LHCN-M2 (cell line): Measurements from ENCODE around the gene HDLBP. TPM values are rescaled to one million over a fixed set of nuclear protein-coding genes. Genes with fewer than 3 reads are reported as not detected.
"Not testable (repeated sequence)": the region's sequence is repeated elsewhere in the genome, so short reads cannot be mapped to it uniquely, and the experiment has no call there.

Experiments
- DNase-seq: peaks from one replicate; pipeline ENCODE4 v3.0.0-alpha.2; 2012; ENCODE audit warnings: low read depth
- total RNA-seq: library from RNA; depleted of rRNA; stranded (reverse); fragments of >200 nt; gene quantifications from 2 replicates; pipeline ENCODE4 v1.2.3, GENCODE V29; 2014

HDLBP gene
- total RNA-seq, 1 experiment from 2014 or later, result 516 TPM

DNA sequence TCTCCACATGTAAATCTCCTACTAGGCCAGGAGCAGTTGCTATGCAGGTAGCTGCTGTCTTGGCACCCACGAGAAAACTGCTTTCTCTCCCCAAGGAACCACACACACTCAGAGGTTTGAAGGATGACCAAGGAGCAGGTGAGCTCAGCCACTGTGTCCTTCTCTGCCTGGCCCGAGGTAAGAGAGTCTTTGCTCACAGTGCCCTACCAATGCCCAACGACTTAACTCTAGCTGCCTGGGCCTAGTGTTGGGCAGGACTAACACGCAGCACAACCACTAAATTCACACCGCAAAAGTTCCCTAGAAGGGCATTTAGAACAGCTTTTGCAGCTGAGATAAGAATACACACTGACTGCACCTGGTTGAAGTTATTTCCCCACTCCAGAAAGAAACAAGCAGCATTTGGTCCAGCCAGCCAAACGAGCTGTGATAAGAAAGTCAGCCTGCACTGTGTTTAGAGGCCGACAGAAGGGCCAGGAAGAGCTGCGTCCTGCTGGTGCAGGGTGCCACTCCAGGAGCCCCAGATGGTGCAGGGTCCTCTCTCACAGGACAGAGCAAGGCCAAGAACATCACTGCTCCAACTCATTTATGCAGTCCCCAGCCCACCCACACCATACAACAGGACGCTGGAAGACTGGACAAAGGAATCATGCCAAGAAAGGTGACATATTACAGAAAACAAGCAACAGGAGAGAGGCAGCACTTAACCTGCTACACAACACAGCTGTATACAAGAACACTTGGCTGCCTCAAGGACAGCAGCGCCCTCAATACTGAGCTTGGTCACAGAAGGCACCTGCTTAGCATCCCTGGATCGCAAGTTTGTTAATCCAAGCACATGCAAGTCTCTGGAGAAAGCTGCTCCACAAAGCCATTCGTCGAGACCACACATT lies 12.5 kb downstream of the HDLBP start:
- no peak for DNase-seq

- DNase-seq, result no peak
Measured at GRCh38 chr2:241302083-241302482, 13.4 kb downstream of the HDLBP start.

DNA sequence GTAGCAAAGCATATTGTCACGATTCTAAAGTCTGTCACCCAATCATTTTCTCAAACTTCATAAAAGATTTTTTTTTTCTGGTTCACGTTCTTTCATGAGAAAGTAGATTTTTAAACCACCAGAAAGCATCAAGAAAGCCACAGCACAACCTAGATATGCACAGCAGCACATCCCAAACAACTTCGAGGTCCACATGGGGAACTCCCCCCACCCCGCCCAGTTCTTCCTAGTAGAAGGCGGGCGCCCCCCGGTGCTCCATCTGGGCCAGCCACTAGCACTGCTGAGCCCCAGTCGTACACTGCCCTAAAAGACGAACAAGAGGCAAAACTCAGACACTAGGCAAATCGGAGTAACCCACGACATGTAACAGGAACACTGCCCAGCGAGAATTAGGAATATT lies 15.5 kb downstream of the HDLBP start:
- no peak for DNase-seq

DNA sequence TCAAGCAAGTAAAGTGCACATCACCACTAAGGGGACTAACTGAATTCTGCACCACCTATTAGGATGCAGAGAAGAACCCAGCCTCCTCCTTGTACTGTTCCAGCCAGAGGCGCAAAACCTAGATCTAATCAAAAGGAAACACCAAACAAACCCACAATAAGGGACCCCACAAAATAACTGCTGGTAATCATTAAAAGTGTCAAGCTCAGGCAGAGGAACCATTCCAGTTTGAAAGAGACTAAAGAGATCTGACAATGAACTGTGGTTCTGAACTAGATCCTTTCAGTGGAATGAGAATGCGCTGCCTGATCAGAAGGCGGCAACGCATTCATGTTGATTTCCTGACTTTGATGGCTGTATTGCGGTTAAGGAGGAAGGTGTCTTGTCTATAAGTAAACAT lies 16.8 kb downstream of the HDLBP start:
- no peak for DNase-seq

DNA sequence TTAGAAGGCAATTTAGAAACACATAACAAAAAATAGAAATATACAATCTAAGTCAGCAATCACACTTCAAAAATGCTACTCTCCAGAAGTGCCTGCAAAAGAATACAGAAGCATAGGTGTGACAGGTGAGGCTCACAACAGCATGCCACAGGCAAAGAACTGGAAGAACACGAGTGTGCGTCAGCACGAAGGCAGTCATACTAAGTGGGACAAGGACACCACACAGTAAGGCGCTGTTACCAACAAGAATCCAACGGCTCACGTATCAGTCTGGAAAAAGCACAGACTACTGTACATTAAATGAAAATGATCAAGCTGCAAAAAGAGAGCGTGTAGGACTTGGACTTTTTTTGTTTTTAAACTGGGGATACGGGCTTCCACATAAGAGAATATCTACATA lies 18.7 kb downstream of the HDLBP start:
- no peak for DNase-seq

- DNase-seq, result no peak
Measured at GRCh38 chr2:241295326-241296095, 20.0 kb downstream of the HDLBP start.

GRCh38 chr2:241293378-241293797 lies 22.1 kb downstream of the HDLBP start:
- peak; percentile 36 for DNase-seq

DNA sequence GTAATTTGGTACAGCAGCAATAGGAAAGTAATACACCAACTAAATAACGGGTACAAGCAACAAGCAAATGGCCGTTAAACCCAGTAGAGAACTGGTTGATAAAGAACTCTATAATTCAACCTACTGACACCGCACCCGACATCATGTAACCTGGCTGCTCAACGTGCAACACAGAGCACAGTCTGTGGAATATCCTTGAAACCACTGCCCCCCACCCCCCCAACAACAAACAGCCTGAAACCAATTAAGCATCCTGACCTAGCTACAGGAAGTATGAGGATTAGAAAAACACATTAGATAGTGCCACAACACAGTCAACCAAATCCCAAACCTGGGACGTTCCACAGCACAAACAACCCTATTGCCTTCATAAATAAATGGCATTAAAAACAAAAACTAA lies 23.5 kb downstream of the HDLBP start:
- no peak for DNase-seq

- no peak for DNase-seq
Measured at GRCh38 chr2:241291153-241291552, 24.3 kb downstream of the HDLBP start.

DNA sequence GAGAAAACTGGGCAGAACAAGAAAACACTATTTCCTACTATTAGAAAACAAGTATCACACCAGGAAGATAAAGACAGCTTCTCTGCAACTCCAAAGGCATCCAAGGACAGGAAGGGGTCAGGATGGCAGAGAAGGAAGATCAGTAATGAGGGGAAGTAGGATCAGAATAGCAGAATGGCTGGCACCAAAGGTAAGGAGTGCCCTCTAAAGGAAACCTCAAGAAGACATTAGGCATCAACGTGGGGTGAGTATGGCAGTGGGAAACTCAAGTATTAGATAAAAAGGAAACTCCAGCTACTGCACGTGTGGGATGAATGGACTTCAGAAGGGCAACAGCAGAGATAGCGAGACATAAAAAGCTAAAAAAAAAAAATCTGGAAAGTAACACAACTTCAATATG lies 25.9 kb downstream of the HDLBP start:
- no peak for DNase-seq

- no peak for DNase-seq
Measured at GRCh38 chr2:241289053-241289452, 26.4 kb downstream of the HDLBP start.

- DNase-seq, result peak; percentile 33
Measured at GRCh38 chr2:241288324-241288888, 27.1 kb downstream of the HDLBP start.

GRCh38 chr2:241286348-241287090 lies 29.0 kb downstream of the HDLBP start:
- no peak for DNase-seq

GRCh38 chr2:241285596-241285995 lies 29.9 kb downstream of the HDLBP start:
- DNase-seq, result no peak

GRCh38 chr2:241282555-241282954 lies 32.9 kb downstream of the HDLBP start:
- DNase-seq, result no peak

GRCh38 chr2:241280291-241280690 lies 35.2 kb downstream of the HDLBP start:
- no peak for DNase-seq

GRCh38 chr2:241279828-241280227 lies 35.6 kb downstream of the HDLBP start:
- DNase-seq, result no peak

GRCh38 chr2:241279413-241279812 lies 36.1 kb downstream of the HDLBP start:
- DNase-seq, result no peak

DNA sequence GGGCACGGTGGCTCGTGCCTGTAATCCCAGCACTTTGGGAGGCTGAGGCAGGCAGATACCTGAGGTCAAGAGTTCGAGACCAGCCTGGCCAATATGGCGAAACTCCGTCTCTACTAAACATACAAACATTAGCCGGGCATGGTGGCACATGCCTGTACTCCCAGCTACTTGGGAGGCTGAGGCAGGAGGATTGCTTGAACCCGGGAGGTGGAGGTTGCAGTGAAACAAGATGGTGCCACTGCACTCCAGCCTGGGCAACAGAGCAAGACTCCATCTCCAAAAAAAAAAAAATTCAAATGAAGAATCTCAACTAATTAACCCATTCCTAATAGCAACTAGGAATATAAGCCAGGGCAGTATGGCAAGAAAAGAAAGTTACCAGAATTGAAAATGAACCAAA lies 37.2 kb downstream of the HDLBP start:
- DNase-seq, result not testable (repeated sequence)

DNA sequence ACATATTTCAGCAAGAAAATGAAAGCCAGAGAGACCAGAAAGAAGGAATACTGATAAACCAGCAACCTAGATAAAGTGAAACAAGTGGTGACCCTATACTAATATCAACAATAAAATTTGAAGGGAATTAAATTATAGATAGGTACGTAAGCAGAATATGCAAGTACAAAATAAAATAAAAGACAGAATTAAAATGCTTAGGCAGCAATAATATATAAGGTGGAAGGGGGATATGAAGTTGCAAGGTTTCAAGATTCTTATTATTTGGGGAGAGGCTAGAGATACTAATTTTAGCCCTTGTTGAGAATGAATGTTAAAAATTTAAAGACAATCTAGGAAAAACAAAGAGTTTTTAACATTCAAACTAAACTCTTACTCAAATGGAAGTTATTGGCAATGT lies 39.6 kb downstream of the HDLBP start:
- DNase-seq, result no peak

DNA sequence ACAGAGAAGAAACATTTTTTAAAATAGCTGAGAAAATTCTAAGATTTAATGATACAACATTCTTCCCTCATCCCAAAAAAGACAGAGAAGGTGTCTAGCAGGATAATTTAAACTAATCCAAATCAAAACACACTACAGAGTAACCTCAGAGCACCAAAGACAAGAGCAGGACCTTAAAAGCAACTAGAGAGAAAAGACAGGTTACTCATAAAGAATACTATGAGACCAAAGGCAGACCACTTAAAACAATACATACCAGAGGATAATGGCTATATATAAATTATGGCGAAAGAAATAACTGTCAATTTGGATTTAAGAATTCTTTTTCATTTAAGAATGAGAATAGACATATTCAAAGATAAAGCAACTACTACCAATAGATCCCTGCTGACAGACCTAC lies 40.0 kb downstream of the HDLBP start:
- DNase-seq, result no peak

DNA sequence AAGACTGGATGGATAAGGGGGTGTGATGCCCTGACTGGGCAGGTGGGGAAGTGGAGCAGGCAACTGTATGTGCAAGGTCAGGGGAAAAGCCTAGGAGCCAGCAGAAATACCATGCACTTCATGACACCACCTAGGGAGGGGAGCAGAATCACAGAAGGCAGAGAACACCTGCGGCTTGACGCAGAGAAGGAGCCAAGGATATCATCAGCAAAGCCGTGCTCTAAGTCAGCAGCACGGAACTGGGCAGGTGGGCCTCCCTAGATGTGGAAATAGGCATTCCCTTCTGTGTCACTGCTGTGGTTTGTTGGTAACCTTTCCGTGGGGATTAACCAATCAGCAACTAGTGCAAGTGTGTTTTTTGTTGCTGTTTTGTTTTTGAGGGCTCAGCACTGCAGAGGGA lies 41.3 kb downstream of the HDLBP start:
- DNase-seq, result no peak
